Stimulated activated CD4-positive, alpha-beta T cell treated with anti-CD3 and anti-CD28 coated beads, Interleukin-2, amount 100 ng/mL, for 48 hours (primary cell): ENCODE measurements around the gene POM121.
"Not testable (repeated sequence)": the region's sequence is repeated elsewhere in the genome, so short reads cannot be mapped to it uniquely, and the experiment has no call there.

Experiments used
- DNase-seq, 2 donors: peaks; one replicate each; pipeline ENCODE4 v3.0.0-alpha.2; 2020

The POM121 gene

GRCh38 chr7:72950432-72950831 lies 25.5 kb downstream of the POM121 start:
- not testable (repeated sequence) for DNase-seq

GRCh38 chr7:72953901-72954562 lies 29.1 kb downstream of the POM121 start:
- DNase-seq: not testable (repeated sequence)

GRCh38 chr7:72954563-72955198 lies 29.8 kb downstream of the POM121 start:
- DNase-seq: not testable (repeated sequence)

GRCh38 chr7:72960029-72960428 lies 35.1 kb downstream of the POM121 start:
- not testable (repeated sequence) for DNase-seq

- not testable (repeated sequence) for DNase-seq
Measured at GRCh38 chr7:72960626-72961345, 35.9 kb downstream of the POM121 start.

GRCh38 chr7:72961346-72961650 lies 36.4 kb downstream of the POM121 start:
- not testable (repeated sequence) for DNase-seq

GRCh38 chr7:72963056-72963455 lies 38.2 kb downstream of the POM121 start:
- DNase-seq: not testable (repeated sequence)

GRCh38 chr7:72965186-72965975 lies 40.5 kb downstream of the POM121 start:
- not testable (repeated sequence) for DNase-seq

- not testable (repeated sequence) for DNase-seq
Measured at GRCh38 chr7:72966892-72967291, 42.0 kb downstream of the POM121 start.

GRCh38 chr7:72968980-72969516 lies 44.2 kb downstream of the POM121 start, which contains the start of gene TRIM74:
Gene TRIM74 (minus strand): TSS chr7:72969466. CDS start chr7:72966157, 3,309 bp downstream.
- DNase-seq: not testable (repeated sequence)

- not testable (repeated sequence) for DNase-seq
Measured at GRCh38 chr7:72969688-72970087, 44.8 kb downstream of the POM121 start.

- not testable (repeated sequence) for DNase-seq
Measured at GRCh38 chr7:72971505-72971904, 46.6 kb downstream of the POM121 start.

GRCh38 chr7:72974781-72975180 lies 49.9 kb downstream of the POM121 start:
- DNase-seq: not testable (repeated sequence)

GRCh38 chr7:72975656-72976286 lies 50.9 kb downstream of the POM121 start:
- not testable (repeated sequence) for DNase-seq

GRCh38 chr7:72976434-72976833 lies 51.5 kb downstream of the POM121 start:
- DNase-seq: not testable (repeated sequence)

- DNase-seq: not testable (repeated sequence)
Measured at GRCh38 chr7:72980382-72980781, 55.5 kb downstream of the POM121 start.

GRCh38 chr7:72982084-72982483 lies 57.2 kb downstream of the POM121 start:
- not testable (repeated sequence) for DNase-seq

- not testable (repeated sequence) for DNase-seq
Measured at GRCh38 chr7:72990146-72990913, 65.4 kb downstream of the POM121 start.

- not testable (repeated sequence) for DNase-seq
Measured at GRCh38 chr7:72995484-72995883, 70.6 kb downstream of the POM121 start.

- not testable (repeated sequence) for DNase-seq
Measured at GRCh38 chr7:72997447-72997846, 72.6 kb downstream of the POM121 start.

GRCh38 chr7:72997887-72998468 lies 73.1 kb downstream of the POM121 start:
- DNase-seq: not testable (repeated sequence)
